HG03095 (cell line): Measurements from ENCODE around the gene LEPROT.
A peak's percentile ranks its signal among the peaks of the same experiment; 100 is the strongest.
"Not testable (repeated sequence)": the region's sequence is repeated elsewhere in the genome, so short reads cannot be mapped to it uniquely, and the experiment has no call there.

ENCODE experiments used
- ATAC-seq: cut with Tn5 transposase; IDR thresholded peaks from one replicate; pipeline ENCODE4 v1.9.1; 2021; ENCODE audit warnings: moderate library complexity; ENCODE audit not compliant: unreplicated experiment

LEPROT gene

DNA sequence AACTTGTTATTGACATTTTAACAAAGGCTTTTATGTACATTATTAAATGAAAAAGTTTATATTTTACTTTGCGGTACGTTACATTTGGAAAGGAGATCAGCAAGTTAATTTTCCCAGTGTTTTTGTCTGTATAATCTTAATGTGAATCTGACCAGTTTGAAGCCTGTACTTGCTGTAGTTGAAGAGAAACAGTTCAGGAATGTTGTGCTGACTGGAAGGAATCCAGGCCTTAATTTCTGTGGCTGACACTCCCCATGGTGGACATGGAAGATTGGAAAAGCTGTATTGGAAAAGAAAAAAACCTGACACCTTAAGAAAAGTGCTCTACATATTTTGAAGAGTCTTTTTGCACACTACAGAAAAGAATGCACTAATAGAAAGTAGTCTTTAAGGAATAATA lies 15.5 kb downstream of the LEPROT start:
- no peak for ATAC-seq

DNA sequence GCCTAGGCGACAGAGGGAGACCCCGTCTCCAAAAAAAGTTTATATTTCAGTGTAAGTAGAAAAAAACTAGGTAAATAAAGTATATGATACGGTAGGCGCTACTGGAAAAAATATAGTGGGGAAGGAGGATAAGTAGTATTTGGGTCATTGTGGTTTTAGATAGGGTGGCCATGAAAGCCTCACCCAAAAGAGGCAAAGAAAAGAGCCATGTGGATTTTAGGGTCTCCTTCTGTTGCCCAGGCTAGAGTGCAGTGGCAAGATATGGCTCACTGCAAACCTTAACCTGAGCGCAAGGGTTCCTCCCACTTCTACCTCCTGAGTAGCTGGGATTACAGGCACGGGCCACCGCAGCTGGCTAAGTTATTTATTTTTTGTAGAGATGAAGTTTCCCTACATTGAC lies 17.1 kb downstream of the LEPROT start:
- ATAC-seq: no peak

DNA sequence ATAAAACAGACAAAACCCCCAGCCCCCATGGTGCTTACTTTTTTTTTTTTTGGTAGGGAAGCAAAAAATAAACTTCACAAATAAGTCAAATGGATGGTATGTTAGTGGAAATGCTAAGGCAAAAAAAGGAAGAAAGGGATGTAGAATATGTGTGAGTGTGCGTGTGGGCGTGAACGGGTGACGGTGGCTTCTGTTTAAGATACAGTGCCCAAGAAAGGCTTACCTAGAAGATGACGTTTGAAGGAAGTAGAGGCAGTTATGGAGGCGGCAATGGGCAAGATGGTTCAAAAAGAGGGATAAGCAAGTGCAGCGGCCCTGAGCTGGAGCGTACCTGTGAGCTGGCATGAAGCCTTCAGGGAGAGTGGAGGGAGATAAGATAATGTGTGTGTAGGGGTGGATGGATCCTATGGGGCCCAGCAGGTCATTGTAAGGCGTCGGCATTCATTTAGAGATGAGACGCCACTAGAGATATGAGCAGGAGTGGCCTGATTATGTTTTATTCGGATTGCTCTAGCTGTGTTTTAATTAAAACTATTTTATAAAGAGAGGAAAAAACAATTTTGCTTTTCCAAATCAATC lies 19.9 kb downstream of the LEPROT start:
- ATAC-seq: no peak

DNA sequence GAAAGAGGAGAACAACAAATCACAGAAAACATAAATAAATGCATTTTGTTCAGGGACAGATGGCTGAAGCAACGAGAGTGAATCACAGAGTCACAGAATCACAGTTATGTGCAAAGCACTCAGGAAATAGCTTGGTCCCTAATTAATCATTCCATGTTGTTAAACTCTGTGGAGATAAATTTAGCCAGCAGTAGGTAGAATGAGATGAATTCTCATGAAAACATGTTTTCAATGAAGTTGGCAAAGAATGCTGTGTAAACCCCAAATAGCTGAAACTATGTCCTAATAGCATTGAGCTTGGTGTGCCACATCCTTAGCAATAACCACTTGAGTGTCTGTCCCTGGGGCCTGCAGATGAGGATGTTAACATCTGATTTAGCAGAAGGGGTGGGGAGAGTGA lies 20.4 kb downstream of the LEPROT start:
- ATAC-seq: no peak

DNA sequence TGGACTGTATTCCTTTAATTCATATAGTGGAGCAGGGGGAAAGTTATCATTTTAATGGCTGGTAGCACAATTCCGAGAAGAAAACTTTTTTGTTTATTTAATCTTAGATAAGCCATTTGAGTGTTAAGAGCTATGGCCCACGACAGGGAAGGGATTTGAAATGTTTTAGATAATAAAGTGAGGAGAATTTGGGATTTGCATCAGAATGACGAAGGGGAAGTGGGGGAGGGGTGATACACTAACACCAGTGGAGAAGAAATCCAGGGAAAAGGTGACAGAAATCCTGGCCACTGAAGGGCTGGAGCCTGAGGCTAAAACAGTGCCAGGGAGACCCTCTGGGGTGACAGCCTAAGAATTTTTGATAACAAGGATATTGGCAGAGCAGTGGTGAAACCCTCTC lies 21.0 kb downstream of the LEPROT start:
- ATAC-seq: no peak

DNA sequence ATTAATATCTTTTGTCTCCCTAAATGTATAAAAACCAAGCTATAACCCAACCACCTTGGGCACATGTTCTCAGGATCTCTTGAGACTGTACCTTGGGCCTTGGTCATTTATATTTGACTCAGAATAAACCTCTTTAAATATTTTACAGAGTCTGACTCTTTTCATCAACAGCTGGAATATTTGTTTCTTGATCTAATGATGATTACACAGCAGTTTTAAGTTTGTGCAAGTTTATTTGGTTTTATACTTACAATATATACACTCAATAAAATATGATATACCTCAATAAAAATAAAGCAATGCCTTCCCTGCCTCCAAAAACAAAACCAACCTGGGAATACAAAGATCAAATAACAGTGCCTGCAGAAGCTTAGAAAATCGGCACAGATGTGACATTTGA lies 22.0 kb downstream of the LEPROT start:
- no peak for ATAC-seq

DNA sequence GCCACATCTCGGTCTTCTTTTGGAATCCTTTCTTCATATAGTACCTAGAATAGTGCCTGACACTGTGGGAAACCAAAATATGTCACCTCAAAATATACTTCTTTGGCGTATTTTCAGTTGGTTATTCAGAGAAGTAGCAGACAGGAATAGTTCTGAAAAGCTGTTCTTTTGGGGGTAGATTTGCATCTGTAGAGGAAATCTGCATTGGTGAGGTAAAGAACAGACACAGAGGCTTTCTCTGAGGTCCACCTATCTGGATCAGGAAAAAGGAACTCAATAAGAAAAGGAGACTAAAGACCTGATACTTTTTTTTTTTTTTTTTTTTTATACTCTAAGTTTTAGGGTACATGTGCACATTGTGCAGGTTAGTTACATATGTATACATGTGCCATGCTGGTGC lies 23.2 kb downstream of the LEPROT start:
- ATAC-seq: no peak

DNA sequence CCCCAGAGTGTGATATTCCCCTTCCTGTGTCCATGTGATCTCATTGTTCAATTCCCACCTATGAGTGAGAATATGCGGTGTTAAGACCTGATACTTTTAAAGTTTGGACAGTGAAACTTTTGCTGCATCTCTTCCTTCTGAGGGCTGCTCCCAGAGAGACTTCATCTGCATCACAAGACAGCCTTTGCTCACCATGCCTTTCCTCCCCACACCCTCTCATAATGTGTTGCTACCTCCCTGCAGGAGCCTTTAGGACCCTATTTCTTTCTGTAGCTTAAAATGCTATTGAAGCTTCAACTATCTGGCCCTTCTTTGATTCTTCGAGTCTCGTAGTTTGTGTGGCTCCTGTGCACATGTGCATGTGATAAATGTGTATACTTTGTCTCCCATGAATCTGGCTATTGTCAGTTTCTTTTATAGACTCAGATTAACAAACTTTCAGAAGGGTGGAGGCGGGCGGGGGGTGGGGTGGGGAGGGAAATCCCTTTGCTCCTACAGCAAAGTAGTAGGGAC lies 23.7 kb downstream of the LEPROT start:
- ATAC-seq: no peak

DNA sequence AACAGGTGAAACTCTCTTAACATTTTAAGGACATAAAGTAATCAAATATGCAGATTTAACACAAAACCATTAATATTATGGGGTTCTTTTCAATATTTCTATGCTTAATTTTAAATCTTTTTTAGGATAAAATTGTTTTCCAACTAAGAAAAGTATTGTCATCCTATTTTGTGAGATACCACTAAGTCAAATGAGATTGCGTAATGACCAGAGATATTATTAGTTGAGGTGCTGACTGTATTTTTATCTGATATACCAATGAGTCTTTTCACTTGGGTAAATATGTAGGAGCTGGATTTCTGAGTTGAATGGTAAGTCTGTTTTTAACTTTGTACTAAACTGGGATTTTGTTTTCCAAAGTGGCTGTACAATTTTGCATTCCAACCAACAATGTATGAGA lies 25.4 kb downstream of the LEPROT start:
- no peak for ATAC-seq

DNA sequence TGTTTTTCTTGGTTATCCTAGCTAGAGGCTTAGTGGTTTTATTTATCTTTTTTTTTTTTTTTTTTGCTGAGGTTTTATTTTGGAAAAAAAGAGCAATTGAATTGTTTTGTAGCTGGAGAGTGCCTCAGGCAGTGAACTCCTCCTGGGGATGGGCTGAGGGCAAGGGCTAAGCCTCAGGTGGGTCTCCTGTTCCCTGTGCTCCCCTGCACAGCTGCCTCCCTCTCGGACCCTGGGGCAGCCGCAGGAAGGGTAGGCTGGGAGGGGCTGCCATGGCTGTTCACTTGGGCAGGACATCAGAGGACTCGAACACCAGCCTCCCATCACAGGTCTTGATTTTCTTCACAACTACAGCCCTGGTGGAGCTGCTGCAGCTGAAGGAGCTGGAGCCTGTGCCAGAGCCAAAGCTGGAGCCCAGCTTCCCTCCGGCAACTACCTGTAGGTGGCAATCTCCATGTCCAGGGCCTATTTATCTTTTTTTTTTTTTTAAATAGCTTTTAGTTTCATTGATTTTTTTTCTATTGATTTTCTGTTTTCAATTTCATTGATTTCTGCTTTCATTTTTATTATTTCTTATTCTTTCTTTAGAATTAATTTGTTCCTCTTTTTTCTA lies 28.9 kb downstream of the LEPROT start:
- ATAC-seq: no peak

DNA sequence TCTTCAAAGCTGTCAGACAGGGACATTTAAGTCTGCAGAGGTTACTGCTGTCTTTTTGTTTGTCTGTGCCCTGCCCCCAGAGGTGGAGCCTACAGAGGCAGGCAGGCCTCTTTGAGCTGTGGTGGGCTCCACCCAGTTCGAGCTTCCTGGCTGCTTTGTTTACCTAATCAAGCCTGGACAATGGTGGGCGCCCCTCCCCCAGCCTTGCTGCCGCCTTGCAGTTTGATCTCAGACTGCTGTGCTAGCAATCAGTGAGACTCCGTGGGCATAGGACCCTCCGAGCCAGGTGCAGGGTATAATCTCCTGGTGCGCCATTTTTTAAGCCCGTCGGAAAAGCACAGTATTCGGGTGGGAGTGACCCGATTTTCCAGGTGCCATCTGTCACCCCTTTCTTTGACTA lies 35.2 kb downstream of the LEPROT start:
- not testable (repeated sequence) for ATAC-seq

DNA sequence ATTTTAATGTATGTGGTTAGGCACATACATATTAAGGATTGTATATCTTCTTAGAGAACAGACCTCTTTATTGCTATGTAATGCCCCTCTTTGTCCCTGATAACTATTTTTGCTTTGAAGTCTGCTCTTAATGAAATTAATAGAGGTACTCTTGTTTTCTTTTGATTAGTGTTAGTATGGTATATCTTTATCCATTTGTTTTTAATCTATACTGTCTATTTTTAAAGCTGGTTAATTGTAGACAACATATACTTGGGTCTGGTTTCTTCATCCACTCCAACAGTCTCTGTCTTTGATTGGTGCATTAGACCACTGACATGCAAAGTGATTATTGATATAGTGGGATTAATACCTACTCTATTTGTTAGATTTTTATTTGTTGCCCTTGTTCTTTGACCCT lies 36.0 kb downstream of the LEPROT start:
- no peak for ATAC-seq

DNA sequence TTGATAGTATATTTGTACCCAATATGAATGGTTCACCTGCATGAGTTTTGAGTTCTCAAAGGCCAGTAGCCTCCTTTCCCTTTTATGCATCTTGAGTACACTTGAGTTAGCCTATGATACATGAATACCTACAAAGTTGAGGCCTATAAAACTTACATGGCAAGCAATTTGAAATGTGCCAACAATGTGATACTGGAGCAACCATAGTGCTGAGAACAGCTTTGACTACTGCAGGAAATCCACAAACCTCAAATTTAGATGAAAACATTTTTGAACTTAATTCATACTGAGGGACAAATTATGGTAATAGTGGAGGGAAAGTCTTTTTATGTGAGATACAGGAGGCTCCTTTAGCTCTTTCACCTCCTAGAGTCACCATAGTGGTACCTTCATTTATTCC lies 37.4 kb downstream of the LEPROT start:
- no peak for ATAC-seq

DNA sequence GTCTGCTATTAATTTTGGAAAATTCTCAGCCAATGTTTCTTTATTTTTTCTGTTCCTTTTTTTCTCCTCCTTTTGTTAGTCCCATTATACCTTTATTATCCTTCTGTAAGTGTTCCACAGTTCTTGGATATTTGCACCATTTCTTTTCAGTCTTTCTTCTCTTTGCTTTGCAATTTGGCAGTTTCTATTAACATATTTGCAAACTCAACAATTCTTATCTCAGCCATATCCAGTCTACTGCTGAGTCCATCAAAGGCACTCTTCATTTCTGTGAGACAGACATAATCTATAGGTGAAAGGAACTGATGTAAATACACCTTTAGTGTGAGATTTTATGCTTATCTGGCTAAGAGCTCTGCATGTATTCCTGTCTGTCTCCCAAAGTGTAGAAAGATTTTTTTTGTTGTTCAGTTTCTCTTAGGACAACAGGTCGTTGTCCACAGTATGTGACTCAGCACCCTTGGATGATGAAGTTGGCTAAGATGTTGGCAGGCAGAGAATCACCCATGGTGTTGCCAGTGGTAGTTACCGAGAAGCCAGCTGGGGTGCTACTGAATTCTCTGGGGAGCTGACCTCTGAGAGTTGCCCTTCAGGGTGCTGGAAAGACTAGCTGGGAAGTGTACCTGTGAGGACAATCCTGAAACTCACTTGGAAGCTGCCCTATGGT lies 38.4 kb downstream of the LEPROT start:
- ATAC-seq: peak; percentile 26

DNA sequence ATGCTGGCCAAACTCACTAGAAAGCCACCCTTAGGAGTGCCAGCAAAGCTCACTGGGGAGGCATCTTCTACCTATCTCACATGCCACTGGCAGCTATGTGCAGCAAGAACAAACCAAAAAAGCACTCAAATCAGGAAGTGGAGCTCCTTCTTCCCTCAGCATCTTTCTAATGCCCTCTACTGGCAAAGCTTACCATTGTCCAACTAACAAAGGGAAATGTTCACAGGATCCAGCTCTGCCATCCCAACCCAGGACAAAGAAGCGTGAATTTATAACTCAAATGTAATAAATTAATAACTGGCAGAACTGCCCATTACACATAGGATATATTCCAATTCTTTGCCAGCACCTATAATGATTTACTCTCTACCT lies 38.9 kb downstream of the LEPROT start:
- peak; percentile 57 for ATAC-seq

DNA sequence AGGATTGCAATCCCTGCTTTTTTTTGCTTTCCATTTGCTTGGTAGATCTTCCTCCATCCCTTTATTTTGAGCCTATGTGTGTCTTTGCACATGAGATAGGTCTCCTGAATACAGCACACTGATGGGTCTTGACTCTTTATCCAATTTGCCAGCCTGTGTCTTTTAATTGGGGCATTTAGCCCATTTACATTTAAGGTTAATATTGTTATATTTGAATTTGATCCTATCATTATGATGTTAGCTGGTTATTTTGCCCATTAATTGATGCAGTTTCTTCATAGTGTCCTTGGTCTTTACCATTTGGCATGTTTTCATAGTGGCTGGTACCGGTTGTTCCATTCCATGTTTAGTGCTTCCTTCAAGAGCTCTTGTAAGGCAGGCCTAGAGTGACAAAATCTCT lies 45.4 kb downstream of the LEPROT start:
- ATAC-seq: not testable (repeated sequence)

DNA sequence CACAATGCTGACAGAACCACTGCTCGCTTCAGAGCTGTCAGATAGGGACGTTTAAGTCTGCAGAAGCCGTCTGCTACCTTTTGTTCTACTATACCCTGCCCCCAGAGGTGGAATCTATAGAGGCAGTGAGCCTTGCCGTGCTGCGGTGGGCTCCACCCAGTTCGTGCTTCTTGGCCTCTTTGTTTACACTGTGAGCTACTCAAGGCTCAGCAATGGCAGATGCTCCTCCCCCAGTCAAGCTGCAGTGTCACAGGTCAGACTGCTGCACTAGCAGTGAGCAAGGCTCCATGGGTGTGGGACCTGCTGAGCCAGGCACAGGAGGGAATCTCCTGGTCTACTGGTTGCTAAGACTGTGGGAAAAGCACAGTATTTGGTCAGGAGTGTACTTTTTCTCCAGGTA lies 47.1 kb downstream of the LEPROT start:
- no peak for ATAC-seq

DNA sequence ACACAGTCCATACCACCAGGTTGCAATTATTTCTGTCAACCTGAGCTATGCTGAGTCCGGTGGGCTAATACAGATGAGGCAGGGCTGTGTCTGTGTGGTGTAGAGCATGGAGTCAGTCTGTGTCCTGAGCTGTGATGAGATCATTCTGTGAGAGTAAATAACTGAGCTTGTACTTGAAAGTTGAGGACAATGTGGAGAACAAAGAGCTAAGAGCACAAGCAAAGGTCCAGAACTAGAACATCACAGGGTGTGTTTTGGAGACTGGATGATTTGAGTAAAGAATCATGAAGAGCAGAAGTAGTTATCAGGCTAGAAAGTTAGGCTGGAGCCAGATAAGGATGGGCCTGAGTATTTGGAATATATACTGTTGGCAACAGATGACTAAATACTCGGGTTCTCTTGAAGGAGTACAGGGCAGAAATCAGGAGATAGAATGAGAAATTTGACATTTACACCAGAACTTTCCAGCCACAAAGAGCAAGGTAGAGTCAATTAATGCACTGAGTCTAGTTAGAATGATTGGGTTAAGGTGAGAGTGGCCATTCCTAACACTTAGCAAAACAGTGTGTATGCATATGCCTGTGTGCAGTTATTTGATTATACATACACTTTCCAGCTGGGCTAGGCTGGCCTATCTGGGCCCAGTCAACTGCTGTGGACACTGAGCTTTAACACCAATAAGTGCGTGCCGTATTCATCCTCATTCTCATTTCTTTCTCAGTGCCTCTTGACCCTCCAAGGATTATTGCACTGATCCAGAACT lies 48.8 kb downstream of the LEPROT start:
- ATAC-seq: no peak

DNA sequence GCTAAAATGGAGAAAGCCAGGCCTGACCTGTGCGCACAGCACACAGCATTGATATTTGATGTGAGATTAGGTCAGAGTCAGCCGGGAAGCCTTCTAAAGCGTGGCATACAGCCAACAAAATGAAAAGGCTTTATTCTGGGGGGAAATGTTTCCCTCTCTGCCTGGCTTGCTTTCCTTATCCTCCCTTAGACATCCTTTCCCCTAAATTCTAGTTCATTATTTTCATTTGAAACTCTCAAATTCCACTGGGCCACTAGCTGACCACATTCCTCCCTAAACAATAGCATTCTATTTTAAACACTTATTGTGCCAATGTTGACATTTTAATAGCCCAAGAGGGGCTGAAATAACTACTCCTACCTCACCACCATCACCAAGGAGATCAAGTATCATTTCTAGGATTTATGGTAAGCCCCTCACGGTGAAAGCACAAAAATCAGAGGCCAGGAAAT lies 49.4 kb downstream of the LEPROT start:
- ATAC-seq: no peak

DNA sequence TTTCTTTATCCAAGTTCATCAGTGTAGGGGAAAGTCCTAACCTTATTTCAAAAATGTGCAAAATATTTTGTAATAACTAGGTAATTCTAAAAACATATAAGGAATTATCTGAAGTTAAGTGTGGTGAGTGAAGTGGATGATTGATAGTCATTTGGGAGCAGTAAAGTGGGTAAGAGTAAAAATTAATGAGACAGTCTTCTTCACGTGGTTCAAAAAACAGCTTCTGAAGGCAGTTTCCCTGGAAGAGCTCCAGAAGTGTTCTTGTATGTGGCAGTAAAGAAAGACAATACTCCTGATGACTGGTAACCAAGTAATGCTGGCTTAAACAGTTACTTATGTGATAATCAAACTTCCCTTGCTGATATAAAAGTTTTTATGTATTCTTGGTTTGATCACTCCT lies 50.3 kb downstream of the LEPROT start:
- no peak for ATAC-seq

DNA sequence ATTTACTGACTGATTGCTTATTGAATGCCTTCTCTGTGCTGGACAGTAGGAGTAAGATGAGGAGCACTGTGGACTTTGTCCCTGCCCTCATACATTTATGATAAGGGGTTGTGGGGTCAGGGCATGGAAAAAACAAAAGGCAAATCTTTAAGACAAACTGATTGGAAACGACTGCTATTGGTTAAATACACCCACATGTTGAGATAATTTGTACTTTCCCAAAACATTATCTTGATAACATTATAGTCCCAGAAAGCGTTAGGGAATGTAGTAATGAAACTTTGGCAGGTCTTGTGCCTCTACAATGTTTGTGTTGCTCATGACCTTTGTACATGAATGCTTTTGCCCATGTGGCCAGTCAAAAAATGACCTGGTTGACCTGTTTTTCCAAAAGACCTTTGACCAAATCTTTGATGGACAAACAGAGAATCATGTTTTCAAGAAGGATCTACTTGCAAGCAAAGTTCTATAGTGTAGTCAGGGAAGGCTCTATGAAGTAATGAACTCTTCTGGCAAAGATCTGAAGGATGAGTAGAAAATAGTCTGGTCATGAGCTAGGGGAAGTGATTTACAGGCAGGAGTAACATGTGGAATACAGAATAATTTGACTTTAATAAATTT lies 50.9 kb downstream of the LEPROT start:
- no peak for ATAC-seq
